ENCODE results near the gene CD300LD. TPM values are rescaled to one million over a fixed set of nuclear protein-coding genes. Genes with fewer than 3 reads are reported as not detected.
"Not testable (repeated sequence)": the region's sequence is repeated elsewhere in the genome, so short reads cannot be mapped to it uniquely, and the experiment has no call there.

CD300LD gene
- total RNA-seq, 5 donors from 2014 or later (not counting 1 experiment from before 2014, with no cell fraction given): 0.47 TPM; not detected in 4

- peaks cover 14 to 19% (median 19%) of the 10 kb centered on the region in 3 donors for H3K4me1 Mint-ChIP-seq
- Histone ChIP-seq H3K27ac (ENCODE audit: low read length) (no peak overlapping the region), H3K27me3 (replicated peaks in 1 of 2; ENCODE audit: control insufficient read depth in 2 of 2, extremely low read depth in 1 of 2, insufficient read depth in 2 of 2, low read length in 1 of 2) (peaks cover 0 to 58% of the 10 kb centered on the region in 2 experiments), H3K36me3 (ENCODE audit: control insufficient read depth in 2 of 2, extremely low read depth in 1 of 2, insufficient read depth in 1 of 2, low read length in 1 of 2) (no peaks in the 10 kb centered on the region), H3K9me3 (no peaks in the 10 kb centered on the region), H3K4me3 (ENCODE audit: control insufficient read depth in 1 of 2, extremely low read depth in 1 of 2, low read length in 1 of 2) (no peak overlapping the region), H3K4me1 (ENCODE audit: control insufficient read depth in 1 of 2, extremely low read depth in 1 of 2, insufficient read depth in 2 of 2, low read length in 2 of 2) (peaks cover 0 to 12% of the 10 kb centered on the region in 2 experiments)
- no peaks in the 10 kb centered on the region for H3K9me3 Mint-ChIP-seq
- WGBS (ENCODE audit: insufficient coverage): 85% methylated on average over 9 of the region's 13 CpGs
- no peak overlapping the region for H3K4me3 Mint-ChIP-seq
- H3K27ac Mint-ChIP-seq: no peak overlapping the region
- DNase-seq (no peak), ATAC-seq (replicated peaks in 1 of 4) (no peak)
- CTCF ChIA-PET: no interaction called here
- POLR2A ChIA-PET: no interaction called here
- peaks cover 8 to 33% of the 10 kb centered on the region in 2 donors for H3K27me3 Mint-ChIP-seq
- no peaks in the 10 kb centered on the region for H3K36me3 Mint-ChIP-seq
Observed at GRCh38 chr17:74635418-74635817, 43.3 kb upstream of the CD300LD start.

DNA sequence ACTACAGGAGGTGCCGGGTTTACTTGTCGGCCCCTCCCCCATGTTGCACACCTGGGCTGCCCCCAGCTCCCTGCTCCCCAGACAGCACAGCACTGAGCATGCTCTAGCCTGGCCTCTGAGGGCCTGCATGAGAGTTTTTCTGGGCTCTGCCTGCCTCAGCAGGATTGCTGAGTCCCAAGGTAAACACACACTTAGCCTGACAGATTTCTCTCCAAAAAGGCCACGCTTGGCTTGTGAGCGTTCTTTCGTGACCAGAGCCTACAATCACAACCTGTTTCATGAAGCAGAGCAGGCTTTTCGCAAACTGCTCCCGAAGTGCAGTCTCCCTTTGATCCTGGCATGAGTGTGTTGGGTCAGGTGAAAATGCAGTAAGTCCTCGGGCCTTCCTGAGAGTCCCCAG is 41.2 kb upstream of the CD300LD start:
- Mint-ChIP-seq H3K36me3 (no peaks in the 10 kb centered on the region), H3K4me1 (peaks cover 3 to 10% (median 7%) of the 10 kb centered on the region in 3 donors), H3K27ac (no peak overlapping the region), H3K27me3 (peaks cover 9 to 41% of the 10 kb centered on the region in 2 donors), H3K4me3 (no peak overlapping the region), H3K9me3 (no peaks in the 10 kb centered on the region)
- Histone ChIP-seq H3K27ac (ENCODE audit: low read length) (no peak overlapping the region), H3K4me3 (ENCODE audit: control insufficient read depth in 1 of 2, extremely low read depth in 1 of 2, low read length in 1 of 2) (no peak overlapping the region), H3K9me3 (no peaks in the 10 kb centered on the region), H3K36me3 (ENCODE audit: control insufficient read depth in 2 of 2, extremely low read depth in 1 of 2, insufficient read depth in 1 of 2, low read length in 1 of 2) (no peaks in the 10 kb centered on the region), H3K27me3 (replicated peaks in 1 of 2; ENCODE audit: control insufficient read depth in 2 of 2, extremely low read depth in 1 of 2, insufficient read depth in 2 of 2, low read length in 1 of 2) (peaks cover 0 to 57% of the 10 kb centered on the region in 2 experiments), H3K4me1 (ENCODE audit: control insufficient read depth in 1 of 2, extremely low read depth in 1 of 2, insufficient read depth in 2 of 2, low read length in 2 of 2) (no peaks in the 10 kb centered on the region)
- ChIA-PET POLR2A (no interaction called here), CTCF (interaction anchor here in 1 of 2 donors (0.6 kb wide), 1 partner anchor 78 kb away, joined by 4 read pairs; no protein-coding TSS in a partner anchor)
- WGBS (ENCODE audit: insufficient coverage): 80% methylated on average over 2 of the region's 8 CpGs
- ATAC-seq (replicated peaks in 1 of 4) (no peak), DNase-seq (no peak)

GRCh38 chr17:74632617-74633016 is 40.5 kb upstream of the CD300LD start:
- Histone ChIP-seq H3K4me3 (ENCODE audit: control insufficient read depth in 1 of 2, extremely low read depth in 1 of 2, low read length in 1 of 2) (no peak overlapping the region), H3K9me3 (no peaks in the 10 kb centered on the region), H3K27ac (ENCODE audit: low read length) (no peak overlapping the region), H3K27me3 (replicated peaks in 1 of 2; ENCODE audit: control insufficient read depth in 2 of 2, extremely low read depth in 1 of 2, insufficient read depth in 2 of 2, low read length in 1 of 2) (peaks cover 0 to 58% of the 10 kb centered on the region in 2 experiments), H3K36me3 (ENCODE audit: control insufficient read depth in 2 of 2, extremely low read depth in 1 of 2, insufficient read depth in 1 of 2, low read length in 1 of 2) (no peaks in the 10 kb centered on the region), H3K4me1 (ENCODE audit: control insufficient read depth in 1 of 2, extremely low read depth in 1 of 2, insufficient read depth in 2 of 2, low read length in 2 of 2) (no peaks in the 10 kb centered on the region)
- ATAC-seq (replicated peaks in 1 of 4) (no peak), DNase-seq (no peak)
- no peaks in the 10 kb centered on the region for H3K36me3 Mint-ChIP-seq
- peaks cover 7 to 42% of the 10 kb centered on the region in 2 donors for H3K27me3 Mint-ChIP-seq
- no peak overlapping the region for H3K27ac Mint-ChIP-seq
- H3K4me1 Mint-ChIP-seq: peaks cover 3 to 10% (median 4%) of the 10 kb centered on the region in 3 donors
- no peaks in the 10 kb centered on the region for H3K9me3 Mint-ChIP-seq
- no peak overlapping the region for H3K4me3 Mint-ChIP-seq
- POLR2A ChIA-PET: no interaction called here
- 88% methylated on average over 5 of the region's 9 CpGs for WGBS (ENCODE audit: insufficient coverage)
- CTCF ChIA-PET: interaction anchor here in 1 of 2 donors (1.2 kb wide), 1 partner anchor 10 kb away, joined by 10 read pairs; no protein-coding TSS in a partner anchor

DNA sequence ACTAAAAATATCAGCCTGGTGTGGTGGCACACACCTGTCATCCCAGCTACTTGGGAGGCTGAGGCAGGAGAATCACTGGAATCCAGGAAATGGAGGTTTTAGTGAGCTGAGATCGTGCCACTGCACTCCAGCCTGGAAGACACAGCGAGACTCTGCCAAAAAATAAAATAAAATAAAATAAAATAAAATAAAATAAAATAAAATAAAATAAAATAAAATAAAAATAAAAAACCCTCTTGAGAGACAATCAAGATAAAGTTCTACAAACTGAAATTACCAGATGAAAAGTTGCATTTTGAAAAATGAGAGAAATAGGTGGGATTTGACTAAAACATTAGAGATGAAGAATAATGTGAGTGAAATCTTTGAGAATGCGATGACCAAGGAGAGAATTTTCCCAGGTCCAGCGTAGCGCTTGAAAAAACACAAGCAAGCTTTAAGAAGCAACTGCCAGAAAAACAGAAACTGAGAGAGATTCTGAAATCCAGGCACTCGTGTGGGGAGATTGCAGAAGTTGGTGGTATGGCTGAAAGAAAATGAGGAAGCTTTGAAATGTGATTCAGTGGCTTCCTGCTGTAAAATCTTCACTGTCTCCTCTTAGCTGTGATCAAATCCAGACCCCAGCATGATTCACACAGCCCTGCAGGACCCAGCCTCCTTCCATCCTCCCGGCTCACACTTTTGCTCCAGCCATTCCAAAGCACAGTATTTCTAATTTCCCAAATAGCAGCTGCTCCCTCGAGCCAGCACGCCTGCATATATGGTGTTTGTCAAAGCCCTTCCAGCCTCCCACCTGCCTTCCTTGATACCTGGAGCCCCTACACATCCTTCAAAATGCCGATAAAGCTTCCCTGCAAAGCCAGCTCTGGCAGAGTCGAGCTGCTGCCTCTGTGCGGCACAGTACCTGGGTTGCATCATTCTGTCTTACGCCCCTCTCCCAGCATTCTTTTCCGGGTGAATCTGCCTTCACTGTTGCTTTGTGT is 39.7 kb upstream of the CD300LD start:
- H3K27ac Mint-ChIP-seq: no peak overlapping the region
- 23% methylated on average over 11 of the region's 14 CpGs for WGBS (ENCODE audit: insufficient coverage)
- POLR2A ChIA-PET: no interaction called here
- no peak overlapping the region for H3K4me3 Mint-ChIP-seq
- H3K27ac ChIP-seq (ENCODE audit: low read length): no peak overlapping the region
- H3K36me3 ChIP-seq (ENCODE audit: control insufficient read depth in 2 of 2, extremely low read depth in 1 of 2, insufficient read depth in 1 of 2, low read length in 1 of 2): no peaks in the 10 kb centered on the region
- ATAC-seq (replicated peaks in 1 of 4) (no peak), DNase-seq (no peak)
- H3K4me3 ChIP-seq (ENCODE audit: control insufficient read depth in 1 of 2, extremely low read depth in 1 of 2, low read length in 1 of 2): no peak overlapping the region
- H3K9me3 Mint-ChIP-seq: peaks cover 0 to 3% (median 1%) of the 10 kb centered on the region in 3 donors
- peaks cover 3 to 10% (median 4%) of the 10 kb centered on the region in 3 donors for H3K4me1 Mint-ChIP-seq
- no peaks in the 10 kb centered on the region for H3K9me3 ChIP-seq
- no peaks in the 10 kb centered on the region for H3K36me3 Mint-ChIP-seq
- peaks cover 10 to 49% of the 10 kb centered on the region in 2 donors for H3K27me3 Mint-ChIP-seq
- peaks cover 0 to 56% of the 10 kb centered on the region in 2 experiments for H3K27me3 ChIP-seq (replicated peaks in 1 of 2; ENCODE audit: control insufficient read depth in 2 of 2, extremely low read depth in 1 of 2, insufficient read depth in 2 of 2, low read length in 1 of 2)
- CTCF ChIA-PET: interaction anchor here in 1 of 2 donors (1.2 kb wide), 1 partner anchor 11 kb away, joined by 10 read pairs; no protein-coding TSS in a partner anchor
- no peaks in the 10 kb centered on the region for H3K4me1 ChIP-seq (ENCODE audit: control insufficient read depth in 1 of 2, extremely low read depth in 1 of 2, insufficient read depth in 2 of 2, low read length in 2 of 2)

- DNase-seq; ATAC-seq (replicated peaks in 1 of 4); H3K36me3 Mint-ChIP-seq; H3K4me3 ChIP-seq (ENCODE audit: control insufficient read depth in 1 of 2, extremely low read depth in 1 of 2, low read length in 1 of 2); H3K9me3 ChIP-seq; CTCF ChIA-PET; H3K4me1 ChIP-seq (ENCODE audit: control insufficient read depth in 1 of 2, extremely low read depth in 1 of 2, insufficient read depth in 2 of 2, low read length in 2 of 2); POLR2A ChIA-PET; H3K36me3 ChIP-seq (ENCODE audit: control insufficient read depth in 2 of 2, extremely low read depth in 1 of 2, insufficient read depth in 1 of 2, low read length in 1 of 2); H3K4me3 Mint-ChIP-seq; H3K27ac ChIP-seq (ENCODE audit: low read length); H3K27ac Mint-ChIP-seq: not testable (repeated sequence)
- Mint-ChIP-seq H3K4me1 (peaks cover 3 to 10% (median 4%) of the 10 kb centered on the region in 3 donors), H3K27me3 (peaks cover 12 to 57% of the 10 kb centered on the region in 2 donors), H3K9me3 (peaks cover 0 to 10% (median 3%) of the 10 kb centered on the region in 3 donors)
- peaks cover 0 to 45% of the 10 kb centered on the region in 2 experiments for H3K27me3 ChIP-seq (replicated peaks in 1 of 2; ENCODE audit: control insufficient read depth in 2 of 2, extremely low read depth in 1 of 2, insufficient read depth in 2 of 2, low read length in 1 of 2)
- 86% methylated on average over 4 of the region's 14 CpGs for WGBS (ENCODE audit: insufficient coverage)
Observed at GRCh38 chr17:74630251-74630650, 38.2 kb upstream of the CD300LD start.

- DNase-seq (no peak), ATAC-seq (replicated peaks in 1 of 4) (no peak)
- WGBS (ENCODE audit: insufficient coverage): 79% methylated on average over 3 of the region's 3 CpGs
- peaks cover 2 to 24% of the 10 kb centered on the region in 2 experiments for H3K27me3 ChIP-seq (replicated peaks in 1 of 2; ENCODE audit: control insufficient read depth in 2 of 2, extremely low read depth in 1 of 2, insufficient read depth in 2 of 2, low read length in 1 of 2)
- CTCF ChIA-PET: no interaction called here
- H3K4me3 ChIP-seq (ENCODE audit: control insufficient read depth in 1 of 2, extremely low read depth in 1 of 2, low read length in 1 of 2): no peak overlapping the region
- no peaks in the 10 kb centered on the region for H3K9me3 ChIP-seq
- H3K27ac Mint-ChIP-seq: no peak overlapping the region
- H3K4me1 ChIP-seq (ENCODE audit: control insufficient read depth in 1 of 2, extremely low read depth in 1 of 2, insufficient read depth in 2 of 2, low read length in 2 of 2): no peaks in the 10 kb centered on the region
- H3K4me1 Mint-ChIP-seq: no peaks in the 10 kb centered on the region
- no peak overlapping the region for H3K4me3 Mint-ChIP-seq
- H3K9me3 Mint-ChIP-seq: peaks cover 0 to 10% (median 3%) of the 10 kb centered on the region in 3 donors
- H3K27me3 Mint-ChIP-seq: peaks cover 26 to 73% of the 10 kb centered on the region in 2 donors
- H3K27ac ChIP-seq (ENCODE audit: low read length): no peak overlapping the region
- H3K36me3 Mint-ChIP-seq: no peaks in the 10 kb centered on the region
- POLR2A ChIA-PET: no interaction called here
- H3K36me3 ChIP-seq (ENCODE audit: control insufficient read depth in 2 of 2, extremely low read depth in 1 of 2, insufficient read depth in 1 of 2, low read length in 1 of 2): no peaks in the 10 kb centered on the region
Observed at GRCh38 chr17:74625661-74626060, 33.6 kb upstream of the CD300LD start.
